Activated T-cell treated with anti-CD3 and anti-CD28 coated beads for 1 hour (primary cell): Measurements from ENCODE around the gene HPS4.

Experiments used
- DNase-seq: peaks from one replicate; pipeline ENCODE4 v3.0.0-alpha.2; 2020; ENCODE audit warnings: low read depth

Gene HPS4

GRCh38 chr22:26496456-26496855 lies 12.9 kb upstream of the HPS4 start:
- no peak for DNase-seq

- no peak for DNase-seq
Observed at GRCh38 chr22:26494506-26494905, 10.9 kb upstream of the HPS4 start.

GRCh38 chr22:26492220-26492619 lies 8.6 kb upstream of the HPS4 start:
- DNase-seq, result no peak

- no peak for DNase-seq
Observed at GRCh38 chr22:26489447-26490036, 6.0 kb upstream of the HPS4 start.

GRCh38 chr22:26487996-26488395 lies 4.4 kb upstream of the HPS4 start:
- DNase-seq, result no peak

GRCh38 chr22:26486394-26486793 lies 2.8 kb upstream of the HPS4 start:
- no peak for DNase-seq

DNA sequence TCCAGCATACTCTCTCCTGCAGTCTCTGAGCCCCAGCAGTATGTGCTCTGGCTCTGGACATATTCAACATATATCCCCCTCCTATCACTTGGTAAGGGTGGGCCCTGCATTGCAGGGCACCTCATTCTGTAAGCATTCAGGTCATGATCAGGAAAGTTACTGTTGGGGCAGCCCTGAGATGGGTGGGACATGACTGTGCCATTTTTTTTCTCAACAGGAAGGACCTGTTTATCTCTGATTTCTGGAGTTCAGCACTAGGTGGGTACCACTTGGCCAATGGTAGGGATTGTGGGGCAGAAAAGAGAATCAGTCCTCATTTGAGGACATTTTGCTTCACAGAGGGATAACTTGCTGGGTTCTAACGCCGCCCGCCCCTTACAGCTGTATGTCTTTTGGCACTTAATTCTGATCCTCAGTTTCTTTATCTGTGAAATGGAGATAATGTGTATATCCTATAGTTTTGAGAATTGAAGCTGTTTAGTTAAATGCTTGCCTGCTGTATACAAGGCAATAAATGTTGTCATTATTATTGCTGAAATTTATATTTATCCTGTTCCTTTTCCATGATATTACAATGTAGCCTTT lies 2.3 kb upstream of the HPS4 start:
- DNase-seq, result no peak

DNA sequence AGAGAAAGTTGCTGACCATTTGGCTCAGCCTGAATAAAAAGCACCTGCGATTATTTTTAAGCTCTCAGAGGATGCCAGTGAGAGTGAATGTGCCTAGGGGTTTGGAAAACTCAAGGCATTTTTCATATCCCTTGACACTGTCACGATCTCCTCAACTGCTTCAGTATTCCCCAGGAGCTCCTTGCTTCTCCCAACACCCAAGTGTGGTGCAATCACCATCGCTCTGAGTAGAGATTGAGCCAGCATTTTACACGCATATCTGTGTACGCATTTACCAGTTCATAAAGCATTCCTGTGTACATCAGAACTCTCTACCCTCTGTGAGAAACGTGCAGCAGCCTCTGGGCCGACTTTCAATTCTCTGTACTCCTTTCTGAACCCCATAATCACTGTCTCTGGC lies 1.4 kb upstream of the HPS4 start:
- no peak for DNase-seq

DNA sequence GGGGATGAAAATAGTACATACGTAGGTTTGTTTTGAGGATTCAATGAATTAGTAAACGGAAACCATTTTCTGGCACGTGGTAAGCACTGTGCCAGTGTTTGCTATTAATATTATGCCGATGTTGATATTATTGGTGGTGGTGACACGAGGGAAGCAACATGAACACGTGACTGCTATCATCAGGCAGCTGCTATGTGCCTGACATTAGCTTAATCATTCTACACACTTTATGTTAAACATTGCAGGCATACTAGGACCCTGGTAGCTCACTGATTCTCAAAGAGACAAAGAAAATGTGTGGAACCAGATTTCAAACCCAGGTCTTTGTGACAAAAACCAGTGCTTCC lies 750 bp upstream of the HPS4 start:
- no peak for DNase-seq

DNA sequence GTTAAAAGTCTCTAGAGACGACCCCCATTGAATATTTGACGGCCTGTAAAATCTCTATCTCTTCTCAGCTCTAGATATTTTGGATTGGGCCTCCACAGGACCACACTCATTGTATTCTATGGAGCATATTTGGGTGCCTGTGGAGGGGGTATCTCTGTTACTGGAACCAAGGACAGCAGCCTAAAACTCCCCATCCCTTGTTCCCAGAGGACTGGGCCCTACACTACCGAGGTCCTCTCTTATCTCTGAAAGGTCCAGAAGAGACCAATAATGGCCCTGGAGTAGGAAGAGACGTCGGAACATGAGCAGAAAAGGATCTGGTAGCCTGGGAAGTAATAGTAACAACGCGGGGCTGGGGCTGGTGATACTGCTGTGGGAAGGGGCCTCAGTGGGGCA lies 542 bp downstream of the HPS4 start:
- DNase-seq, result no peak

DNA sequence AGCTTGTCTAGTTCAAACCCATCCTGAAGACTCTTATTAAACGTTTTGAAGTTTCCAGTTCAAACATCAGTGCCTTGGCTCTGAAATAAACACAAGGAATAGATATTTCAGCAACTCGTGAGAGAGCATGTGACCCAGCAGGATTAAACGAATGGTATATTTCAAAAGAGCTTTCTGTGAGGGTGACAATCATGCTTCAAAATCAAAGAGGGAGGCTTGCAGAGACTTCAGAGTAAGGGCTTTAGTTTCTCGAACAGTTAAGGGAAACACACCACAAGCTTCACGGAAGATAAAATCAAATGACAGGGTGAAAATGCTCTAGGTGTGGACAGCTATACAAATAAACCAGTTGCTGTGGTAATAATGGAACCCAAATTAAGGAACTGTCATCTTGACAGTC lies 1.4 kb downstream of the HPS4 start:
- DNase-seq, result no peak

DNA sequence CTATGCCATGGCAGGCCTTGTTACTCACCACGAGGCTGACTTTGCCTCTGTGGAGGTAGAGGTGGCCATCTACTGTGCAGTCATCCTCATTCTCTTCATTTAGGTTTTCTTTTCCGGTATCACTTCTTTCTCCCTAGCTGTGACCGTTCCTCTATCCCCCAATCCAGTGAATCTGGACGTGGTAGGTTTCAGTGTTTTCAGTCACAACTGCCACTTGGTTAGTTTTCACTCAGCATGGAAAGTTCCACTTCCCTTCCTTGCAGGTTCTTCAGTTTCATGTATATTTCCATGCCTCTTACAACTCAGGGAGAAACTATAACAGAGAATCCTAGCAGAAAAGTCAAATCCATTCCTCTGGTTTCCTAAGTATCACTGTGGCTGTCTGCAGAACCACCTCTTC lies 1.9 kb downstream of the HPS4 start:
- DNase-seq, result no peak

DNA sequence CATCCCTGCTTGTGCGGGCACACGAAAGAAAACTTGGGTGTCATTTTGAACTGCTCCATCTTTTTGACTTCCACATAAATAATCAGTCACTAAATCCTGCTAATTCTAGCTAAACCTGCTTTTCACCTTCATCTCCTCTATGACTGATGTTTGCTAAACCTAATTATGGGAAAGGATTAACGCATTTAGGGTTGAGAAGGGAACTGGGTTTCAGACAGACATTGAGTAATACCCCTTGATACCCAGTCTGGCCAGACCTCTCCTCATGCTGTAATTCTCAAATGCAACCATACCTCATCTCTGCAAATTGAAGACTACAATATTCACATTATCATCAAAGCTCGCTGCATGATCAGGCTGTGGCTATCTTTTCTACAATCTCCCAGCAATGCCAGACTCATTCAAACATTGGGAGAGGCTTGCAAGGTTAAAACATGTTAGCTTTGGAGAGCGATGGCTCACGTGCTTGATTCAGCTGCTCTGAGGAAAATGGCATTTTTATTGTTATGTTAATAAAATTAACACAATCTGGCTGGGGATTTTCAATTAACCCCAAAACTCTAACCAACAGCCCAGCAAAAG lies 2.4 kb downstream of the HPS4 start:
- DNase-seq, result no peak

DNA sequence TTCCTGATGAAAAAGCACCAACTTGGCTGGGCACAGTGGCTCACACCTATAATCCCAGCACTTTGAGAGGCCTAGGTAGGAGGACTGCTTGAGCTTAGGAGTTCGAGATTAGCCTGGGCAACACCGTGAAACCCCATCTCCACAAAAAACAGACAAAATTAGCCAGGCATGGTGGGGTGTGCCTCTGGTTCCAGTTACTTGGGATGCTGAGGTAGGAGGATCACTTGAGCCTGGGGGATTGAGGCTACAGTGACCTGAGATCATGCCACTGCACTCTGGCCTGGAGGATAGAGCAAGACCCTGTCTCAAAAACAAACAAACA lies 3.0 kb downstream of the HPS4 start:
- no peak for DNase-seq

- DNase-seq, result no peak
Observed at GRCh38 chr22:26479792-26480610, 3.6 kb downstream of the HPS4 start.

- no peak for DNase-seq
Observed at GRCh38 chr22:26479043-26479791, 4.4 kb downstream of the HPS4 start.

DNA sequence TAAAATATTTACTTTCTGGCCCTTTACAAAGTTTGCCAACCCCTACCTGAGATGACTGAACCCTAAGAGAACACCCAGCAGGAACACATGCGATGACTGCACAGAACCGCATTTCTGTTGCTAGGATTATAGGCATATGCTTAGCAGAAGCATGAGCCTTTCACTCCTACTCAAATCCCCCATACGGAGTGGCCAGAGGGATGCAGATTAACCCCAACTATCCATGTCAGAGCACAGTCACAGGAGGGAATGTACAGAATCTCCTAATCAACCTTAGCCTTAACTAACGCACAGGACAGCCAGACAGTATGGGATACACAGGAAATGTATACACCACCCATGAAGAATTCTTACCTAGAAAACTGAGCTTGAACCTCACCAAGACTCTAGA lies 6.2 kb downstream of the HPS4 start:
- no peak for DNase-seq

DNA sequence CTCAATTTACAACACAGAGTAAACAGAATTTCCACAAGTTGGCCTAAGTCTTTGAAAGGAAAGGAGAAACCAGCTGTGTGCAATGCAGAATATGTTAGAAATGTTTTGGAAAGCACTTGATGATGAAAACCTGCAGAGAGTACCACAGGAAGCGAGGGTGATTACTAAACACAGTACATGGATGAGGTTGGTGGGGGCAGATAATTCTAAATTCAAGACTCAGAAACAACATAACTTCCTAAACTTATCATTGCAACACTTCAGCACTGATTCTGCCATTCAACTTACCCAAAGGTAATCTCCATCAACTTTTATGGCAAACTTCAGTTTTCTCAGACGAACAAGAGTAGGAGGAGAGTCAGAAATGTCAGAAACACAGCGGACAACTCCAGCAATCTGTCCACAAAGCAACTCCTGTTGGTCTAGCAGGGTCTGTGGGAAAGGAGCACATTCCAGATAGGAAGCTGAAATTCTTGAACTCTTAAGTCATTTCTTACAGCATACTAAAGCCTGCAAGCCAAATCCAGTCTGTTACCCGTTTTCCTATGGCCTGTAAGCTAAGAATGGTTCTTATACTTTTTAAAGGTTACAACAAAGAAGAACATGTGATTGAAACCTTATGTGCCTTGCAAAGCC lies 6.8 kb downstream of the HPS4 start:
- no peak for DNase-seq

- DNase-seq, result no peak
Observed at GRCh38 chr22:26474682-26475081, 8.9 kb downstream of the HPS4 start.

- no peak for DNase-seq
Observed at GRCh38 chr22:26471522-26471921, 12.1 kb downstream of the HPS4 start.

DNA sequence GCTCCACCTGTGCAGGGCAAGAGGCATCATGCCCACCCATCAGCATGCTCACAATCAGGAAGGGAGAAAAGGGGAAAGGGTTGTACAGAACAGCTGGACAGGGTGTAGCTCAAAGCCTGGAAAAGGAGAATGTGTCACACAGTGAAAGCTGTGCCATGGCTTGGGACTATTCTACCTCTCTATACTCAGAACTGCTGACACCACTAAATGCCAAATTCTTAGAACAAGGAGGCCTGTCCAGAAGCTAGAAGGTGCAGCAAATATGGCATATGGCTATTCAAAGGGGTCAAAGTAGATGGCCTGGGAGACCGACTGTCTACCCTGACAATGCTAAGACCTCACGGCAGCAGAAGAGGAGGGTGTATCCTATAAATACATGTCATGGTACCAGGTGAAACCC lies 12.8 kb downstream of the HPS4 start:
- DNase-seq, result no peak

GRCh38 chr22:26466196-26466595 lies 17.4 kb downstream of the HPS4 start:
- DNase-seq, result no peak
